Parathyroid adenoma (tissue), 2 donors: ENCODE results near the gene CDK5RAP2.

Experiments
- H2AFZ ChIP-seq: fragments of 300-600 bp; sonication (generic); one replicate; pipeline ENCODE4 v1.7.0; 2017; ENCODE audit warnings: antibody characterized with exemption, mild to moderate bottlenecking
- H3K27ac ChIP-seq: fragments of 300-600 bp; sonication (generic); one replicate; pipeline ENCODE4 v1.7.0; 2017
- H3K27me3 ChIP-seq: fragments of 300-600 bp; sonication (generic); one replicate; pipeline ENCODE4 v1.7.0; 2017; ENCODE audit warnings: low read length; ENCODE audit not compliant: control insufficient read depth, insufficient read depth
- H3K36me3 ChIP-seq: fragments of 300-600 bp; sonication (generic); one replicate; pipeline ENCODE4 v1.7.0; 2017; ENCODE audit warnings: low read length; ENCODE audit not compliant: control insufficient read depth, insufficient read depth
- H3K4me1 ChIP-seq: fragments of 300-600 bp; sonication (generic); one replicate; pipeline ENCODE4 v1.7.0; 2017; ENCODE audit warnings: control low read depth
- H3K4me2 ChIP-seq: fragments of 300-600 bp; sonication (generic); one replicate; pipeline ENCODE4 v1.7.0; 2017; ENCODE audit warnings: low read length
- H3K4me3 ChIP-seq: fragments of 300-600 bp; sonication (generic); one replicate; pipeline ENCODE4 v1.7.0; 2017; ENCODE audit warnings: low read depth, low read length
- H3K79me2 ChIP-seq: fragments of 300-600 bp; sonication (generic); one replicate; pipeline ENCODE4 v1.7.0; 2017; ENCODE audit warnings: control low read depth
- H3K9ac ChIP-seq: fragments of 300-600 bp; sonication (generic); one replicate; pipeline ENCODE4 v1.7.0; 2017; ENCODE audit warnings: mild to moderate bottlenecking
- H3K9me3 ChIP-seq: fragments of 300-600 bp; sonication (generic); one replicate; pipeline ENCODE4 v1.7.0; 2017; ENCODE audit warnings: low read length; ENCODE audit not compliant: control insufficient read depth
- TF ChIP-seq, protein P1 (sequence below): fragments of 300-600 bp; sonication (generic); IDR thresholded peaks from one replicate; pipeline ENCODE4 v1.7.0; 2017; ENCODE audit warnings: antibody characterized with exemption, mild to moderate bottlenecking
- donor health status: primary hyperparathyroidism.

The CDK5RAP2 gene

DNA sequence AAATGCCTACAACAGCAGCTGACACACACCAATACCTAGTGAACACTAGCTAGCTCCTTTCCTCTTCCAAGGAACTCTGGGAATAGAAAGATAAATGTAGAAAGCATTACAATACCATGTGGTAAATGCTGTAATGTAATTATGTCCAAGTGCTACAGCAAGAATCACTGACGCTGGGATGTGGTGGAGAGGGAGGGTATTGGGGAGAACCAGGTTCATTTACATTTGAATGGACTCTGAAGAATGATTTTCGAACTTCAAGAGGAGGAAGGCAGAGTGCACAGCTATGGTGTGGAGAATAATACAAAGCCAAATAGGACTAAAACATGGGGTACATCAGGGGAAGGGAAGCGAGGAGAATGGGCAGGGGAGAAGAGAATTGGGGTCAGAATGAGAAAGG is 158.0 kb downstream of the CDK5RAP2 start:
- no peaks in the 10 kb centered on the region for H3K36me3 ChIP-seq
- no peak overlapping the region for H2AFZ ChIP-seq
- no peak overlapping the region for H3K9ac ChIP-seq
- H3K27ac ChIP-seq, result no peak overlapping the region
- H3K4me1 ChIP-seq, result no peaks in the 10 kb centered on the region
- TF ChIP-seq, protein P1, sequence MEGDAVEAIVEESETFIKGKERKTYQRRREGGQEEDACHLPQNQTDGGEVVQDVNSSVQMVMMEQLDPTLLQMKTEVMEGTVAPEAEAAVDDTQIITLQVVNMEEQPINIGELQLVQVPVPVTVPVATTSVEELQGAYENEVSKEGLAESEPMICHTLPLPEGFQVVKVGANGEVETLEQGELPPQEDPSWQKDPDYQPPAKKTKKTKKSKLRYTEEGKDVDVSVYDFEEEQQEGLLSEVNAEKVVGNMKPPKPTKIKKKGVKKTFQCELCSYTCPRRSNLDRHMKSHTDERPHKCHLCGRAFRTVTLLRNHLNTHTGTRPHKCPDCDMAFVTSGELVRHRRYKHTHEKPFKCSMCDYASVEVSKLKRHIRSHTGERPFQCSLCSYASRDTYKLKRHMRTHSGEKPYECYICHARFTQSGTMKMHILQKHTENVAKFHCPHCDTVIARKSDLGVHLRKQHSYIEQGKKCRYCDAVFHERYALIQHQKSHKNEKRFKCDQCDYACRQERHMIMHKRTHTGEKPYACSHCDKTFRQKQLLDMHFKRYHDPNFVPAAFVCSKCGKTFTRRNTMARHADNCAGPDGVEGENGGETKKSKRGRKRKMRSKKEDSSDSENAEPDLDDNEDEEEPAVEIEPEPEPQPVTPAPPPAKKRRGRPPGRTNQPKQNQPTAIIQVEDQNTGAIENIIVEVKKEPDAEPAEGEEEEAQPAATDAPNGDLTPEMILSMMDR, result no peak
- H3K4me3 ChIP-seq, result no peak overlapping the region
- H3K79me2 ChIP-seq, result no peaks in the 10 kb centered on the region
- H3K27me3 ChIP-seq, result no peaks in the 10 kb centered on the region
- H3K4me2 ChIP-seq, result no peak overlapping the region
- no peaks in the 10 kb centered on the region for H3K9me3 ChIP-seq

DNA sequence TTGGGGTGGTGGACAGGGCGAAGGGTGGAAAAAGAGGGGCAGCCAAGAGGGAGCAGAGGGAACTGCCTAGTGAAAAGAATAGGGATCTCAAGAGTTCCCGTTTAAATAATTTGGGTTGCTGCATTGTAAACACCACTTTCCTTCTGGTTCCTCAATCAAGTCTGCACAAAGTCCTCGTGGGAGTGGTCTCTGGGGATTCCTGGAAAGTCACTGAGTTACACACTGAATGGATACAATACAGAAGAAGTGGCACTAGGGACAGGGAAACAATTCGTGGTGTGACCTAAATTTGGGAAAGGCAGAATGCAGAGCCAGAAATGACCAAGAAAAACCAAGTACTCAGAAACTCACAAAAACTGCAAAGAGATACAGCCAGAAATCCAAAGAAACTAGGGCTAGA is 161.7 kb downstream of the CDK5RAP2 start:
- Histone ChIP-seq H3K79me2 (no peaks in the 10 kb centered on the region), H2AFZ (no peak overlapping the region), H3K4me3 (no peak overlapping the region), H3K36me3 (no peaks in the 10 kb centered on the region), H3K9me3 (no peaks in the 10 kb centered on the region), H3K4me2 (no peak overlapping the region), H3K9ac (no peak overlapping the region), H3K27me3 (no peaks in the 10 kb centered on the region), H3K4me1 (no peaks in the 10 kb centered on the region), H3K27ac (no peak overlapping the region)
- TF ChIP-seq, protein P1, result no peak

DNA sequence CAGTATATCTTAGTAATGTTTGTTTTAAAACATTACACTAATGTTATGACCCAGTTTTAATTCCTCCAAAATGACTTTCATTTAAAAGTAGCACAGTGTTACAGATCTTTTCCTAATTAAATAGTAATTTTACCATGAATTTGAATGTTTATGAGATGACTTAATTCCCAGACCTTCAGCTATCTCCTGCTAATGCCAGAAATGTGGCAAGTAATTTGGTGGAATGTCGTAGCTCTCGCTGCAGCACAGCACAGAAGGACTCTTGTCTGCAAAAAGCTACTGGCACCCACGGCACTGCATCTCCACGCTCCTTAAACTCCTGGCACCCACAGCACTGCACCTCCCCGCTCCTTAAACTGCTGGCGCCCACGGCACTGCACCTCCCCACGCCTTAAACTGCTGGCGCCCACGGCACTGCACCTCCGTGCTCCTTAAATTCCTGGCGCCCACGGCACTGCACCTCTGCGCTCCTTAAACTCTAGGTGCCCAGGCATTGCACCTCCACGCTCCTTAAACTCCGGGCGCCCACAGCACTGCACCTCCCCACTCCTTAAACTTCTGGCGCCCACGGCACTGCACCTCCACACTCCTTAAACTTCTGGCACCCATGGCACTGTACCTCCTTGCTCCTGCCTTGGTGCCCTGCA is 163.1 kb downstream of the CDK5RAP2 start:
- TF ChIP-seq, protein P1, result no peak
- Histone ChIP-seq H3K27ac (no peak overlapping the region), H2AFZ (no peak overlapping the region), H3K4me3 (no peak overlapping the region), H3K4me2 (no peak overlapping the region), H3K79me2 (no peaks in the 10 kb centered on the region), H3K27me3 (no peaks in the 10 kb centered on the region), H3K36me3 (no peaks in the 10 kb centered on the region), H3K9me3 (no peaks in the 10 kb centered on the region), H3K9ac (no peak overlapping the region), H3K4me1 (no peaks in the 10 kb centered on the region)

DNA sequence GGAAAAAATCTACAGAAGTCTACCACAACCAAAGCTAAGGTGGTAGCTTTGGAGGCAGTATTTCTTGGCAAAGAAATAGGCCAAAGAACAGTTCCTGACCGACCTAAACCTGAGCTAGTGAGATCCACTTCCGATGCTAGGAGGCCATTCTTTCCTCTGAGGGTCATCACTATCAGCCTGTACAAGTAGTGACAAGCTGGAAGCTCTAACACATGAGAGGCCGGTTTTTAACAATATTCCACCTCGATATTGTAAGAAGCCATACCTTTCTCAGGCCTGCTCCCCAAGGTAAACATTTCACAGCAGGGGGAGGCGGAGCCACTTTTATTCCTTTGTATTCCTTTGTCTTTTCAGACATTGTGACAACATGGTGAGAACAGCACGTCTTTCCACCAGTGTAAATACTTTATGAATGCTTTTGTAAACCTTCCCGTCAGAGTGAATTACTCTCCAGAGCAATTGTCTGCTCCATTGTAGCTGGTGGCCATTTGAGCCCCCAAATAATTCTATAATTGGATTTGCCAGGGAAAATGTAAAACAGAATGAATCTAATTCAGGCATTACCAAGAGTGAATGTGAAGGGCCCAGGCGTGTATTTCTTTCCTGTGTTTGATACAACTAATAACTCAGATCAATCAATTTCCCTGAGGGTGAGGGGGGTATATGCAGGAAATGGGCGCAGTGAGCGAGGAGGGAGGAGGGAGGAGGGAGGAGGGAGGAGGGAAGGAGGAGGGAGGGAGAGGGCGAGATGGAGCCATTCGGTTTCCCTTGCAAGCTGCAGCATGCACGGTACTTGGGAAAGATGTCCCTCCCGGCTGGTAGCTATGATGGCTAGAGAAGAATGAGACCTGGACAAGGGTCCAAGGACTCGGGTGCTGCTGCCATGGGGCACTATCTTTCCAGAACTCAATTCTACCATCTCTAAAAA is 166.6 kb downstream of the CDK5RAP2 start:
- Histone ChIP-seq H3K9ac (no peak overlapping the region), H3K36me3 (no peaks in the 10 kb centered on the region), H3K27me3 (no peaks in the 10 kb centered on the region), H3K27ac (no peak overlapping the region), H3K4me3 (no peak overlapping the region), H3K9me3 (no peaks in the 10 kb centered on the region), H3K79me2 (no peaks in the 10 kb centered on the region), H2AFZ (no peak overlapping the region), H3K4me2 (no peak overlapping the region), H3K4me1 (no peaks in the 10 kb centered on the region)
- TF ChIP-seq, protein P1, result no peak
